Amniotic stem cell (primary cell): ENCODE measurements around the gene KCTD5.

Experiments used
- DNase-seq: peaks from one replicate; lab custom pipeline; 2025; lab: John Stamatoyannopoulos, UW

KCTD5 gene

DNA sequence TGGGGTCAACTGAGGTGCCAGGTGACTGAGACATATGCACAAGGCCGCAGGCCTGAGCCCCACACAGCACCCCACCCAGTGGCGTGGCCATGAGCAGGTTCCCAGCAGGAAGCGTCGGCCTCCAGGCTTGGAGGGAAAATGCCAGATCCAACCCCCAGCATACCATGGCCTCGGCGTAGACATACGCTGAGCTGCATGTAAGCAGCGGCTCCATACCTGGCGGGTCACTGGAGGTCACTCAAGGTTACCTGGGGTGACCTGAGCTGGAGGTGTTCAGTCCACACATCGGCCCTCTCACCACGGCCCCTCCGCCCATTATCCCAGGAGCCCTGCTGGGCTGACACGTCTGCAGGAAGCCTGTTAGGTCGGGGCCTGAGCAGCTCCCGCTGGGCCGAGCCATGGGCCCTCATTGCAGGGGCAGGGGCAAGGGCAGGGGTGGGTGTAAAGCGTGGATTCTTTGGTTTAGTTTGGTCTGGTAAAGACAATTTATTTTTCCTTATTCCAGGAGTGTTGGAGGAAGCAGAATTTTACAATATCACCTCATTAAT is 15.2 kb downstream of the KCTD5 start:
- no peak for DNase-seq

DNA sequence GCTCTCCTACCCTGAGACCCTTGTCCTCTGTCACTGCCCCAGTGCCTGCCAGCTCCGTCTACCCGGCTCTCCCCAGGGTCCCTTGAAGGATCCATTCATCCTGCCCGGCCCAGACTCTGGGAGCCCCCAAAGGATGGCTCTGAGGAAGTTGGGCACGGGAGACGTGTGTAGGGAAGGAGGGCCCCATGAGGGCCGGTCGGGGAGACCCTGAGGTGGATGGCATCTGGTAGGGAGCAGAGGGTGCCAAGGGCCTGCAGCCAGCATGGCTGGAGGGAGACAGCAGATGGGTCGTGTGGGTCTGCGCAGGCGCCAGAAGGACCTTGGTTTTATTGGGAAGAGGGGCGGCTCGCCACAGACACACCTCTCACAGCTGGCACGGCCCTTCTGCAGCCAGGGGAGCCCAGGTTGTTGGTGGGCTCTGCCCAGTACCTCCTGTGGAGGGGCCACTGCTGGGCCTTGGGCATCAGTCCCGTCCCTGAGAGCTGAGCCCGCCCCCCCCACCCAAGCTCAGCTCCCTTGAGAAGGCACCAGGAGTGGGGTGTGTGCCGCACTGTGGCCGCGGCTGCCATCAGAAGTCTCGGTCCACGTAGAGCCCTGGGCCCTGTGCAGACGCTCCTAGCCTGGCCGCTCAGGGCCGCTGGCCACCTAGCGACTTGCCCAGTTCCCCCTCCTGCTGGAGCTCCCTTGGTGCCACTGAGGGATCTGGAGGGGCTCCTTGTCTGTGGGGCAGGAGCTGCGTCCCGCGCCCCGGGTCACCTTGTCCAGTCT is 16.0 kb downstream of the KCTD5 start:
- DNase-seq = no peak

DNA sequence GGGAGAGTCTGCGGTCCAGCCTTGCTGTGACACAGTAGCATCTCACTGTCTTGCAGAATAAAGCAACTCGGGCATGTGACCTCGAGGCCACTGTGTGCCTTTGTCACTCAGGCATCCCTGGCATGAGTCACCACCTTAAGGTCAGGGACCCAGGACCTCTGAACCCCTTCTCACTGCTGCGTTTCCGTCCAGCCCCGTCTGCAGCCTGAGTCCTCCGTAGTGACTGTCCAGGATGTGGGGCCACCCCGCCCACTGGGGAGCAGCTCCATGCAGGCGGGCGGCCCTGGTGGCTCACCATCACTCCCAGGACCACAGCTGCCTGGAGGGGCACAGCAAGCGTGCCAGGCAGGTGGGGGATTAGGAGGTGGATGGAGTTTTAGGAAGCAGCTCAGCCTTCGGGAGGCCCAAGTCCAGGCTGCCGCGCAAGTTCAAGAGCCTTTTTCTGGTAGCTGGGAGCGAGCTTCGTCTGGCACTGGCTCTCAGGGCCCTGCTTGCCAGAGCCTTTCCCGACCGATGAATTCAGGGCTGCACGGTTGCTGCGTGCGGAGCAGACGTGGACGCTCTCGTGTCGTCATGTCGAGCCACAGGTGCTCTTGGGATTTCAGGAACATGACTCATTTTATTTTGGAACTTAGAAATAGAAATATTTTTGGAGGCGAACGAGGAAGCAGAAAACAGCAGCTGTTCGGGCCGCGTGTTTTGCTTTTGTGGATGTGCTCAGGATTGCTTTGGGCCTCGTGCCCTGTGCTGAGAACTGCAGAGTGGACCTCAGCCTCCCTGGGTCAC is 16.8 kb downstream of the KCTD5 start:
- no peak for DNase-seq

DNA sequence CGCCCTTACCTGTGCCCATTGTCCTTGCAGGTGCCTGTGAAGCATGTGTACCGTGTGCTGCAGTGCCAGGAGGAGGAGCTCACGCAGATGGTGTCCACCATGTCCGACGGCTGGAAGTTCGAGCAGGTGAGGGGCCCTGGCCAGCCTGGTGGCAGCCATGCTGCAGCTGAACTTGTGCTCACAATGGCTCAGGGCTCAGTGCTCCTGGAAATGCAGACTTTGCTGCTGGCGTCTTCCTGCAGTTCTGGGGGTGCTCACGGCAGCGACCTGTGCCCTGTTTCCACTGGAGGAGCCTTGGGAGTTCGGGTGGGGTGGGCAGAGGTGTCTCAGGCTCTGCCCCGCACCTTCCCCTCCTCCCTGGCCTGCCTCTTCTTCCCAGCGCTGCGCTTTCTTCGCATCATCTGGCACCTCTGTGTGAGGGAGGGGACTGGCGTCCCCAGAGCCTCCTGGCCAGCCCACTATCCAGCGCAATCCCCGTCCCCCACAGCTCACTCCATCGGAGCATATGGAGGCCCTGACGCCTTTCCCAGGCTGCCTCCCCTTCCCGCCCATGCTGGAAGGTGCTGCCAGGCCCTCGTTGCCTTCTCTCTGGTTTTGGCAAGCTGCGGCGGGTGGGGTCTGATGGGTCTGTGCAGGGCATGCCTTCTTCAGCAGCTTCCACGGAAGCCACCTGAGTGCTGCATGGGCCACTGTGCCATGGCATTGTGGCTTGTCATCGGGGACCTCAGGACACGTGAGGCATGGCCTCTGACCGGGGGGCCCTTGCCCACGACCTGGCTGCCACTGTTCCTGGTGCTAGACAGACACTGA is 17.7 kb downstream of the KCTD5 start:
- DNase-seq = no peak

DNA sequence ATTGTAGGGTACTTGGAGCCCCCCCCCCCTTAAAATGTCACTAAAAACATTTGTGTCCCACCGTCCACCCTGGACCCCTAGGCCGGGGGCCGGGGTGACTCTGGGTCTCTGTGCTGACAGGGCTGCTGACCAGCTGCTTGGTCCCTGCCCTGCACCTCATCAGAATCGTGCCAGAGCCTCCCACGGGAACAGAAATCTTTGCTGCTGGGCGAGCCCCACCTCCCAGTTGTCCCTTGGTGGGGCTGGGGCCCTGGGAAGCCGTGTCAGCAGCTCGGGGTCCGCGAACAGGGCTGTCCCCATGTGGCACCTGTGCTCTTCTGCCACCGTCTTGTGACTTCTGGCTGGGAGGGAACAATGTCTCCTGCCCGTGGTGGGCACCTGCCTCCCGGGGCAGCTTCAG is 18.5 kb downstream of the KCTD5 start:
- DNase-seq = no peak

DNA sequence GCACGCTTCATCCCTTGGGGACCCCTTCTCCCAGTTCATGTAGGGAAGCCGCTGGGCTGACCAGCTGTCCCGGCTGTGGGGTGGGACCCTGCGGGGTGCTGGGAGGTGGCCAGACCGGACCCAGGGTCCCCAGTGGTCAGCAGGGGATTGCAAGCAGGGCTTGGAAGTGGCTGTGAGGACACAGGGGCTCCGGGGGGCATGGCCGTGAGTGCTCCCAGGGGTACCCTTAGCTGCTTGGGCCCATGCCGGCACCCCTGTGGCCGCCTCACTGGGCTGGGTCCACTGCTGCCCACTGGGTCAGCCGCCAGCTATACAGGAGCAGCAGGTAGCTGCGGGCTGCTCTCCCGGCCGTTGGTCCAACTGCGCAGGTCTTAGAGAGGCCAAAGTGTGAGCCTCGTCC is 18.9 kb downstream of the KCTD5 start:
- DNase-seq = no peak

DNA sequence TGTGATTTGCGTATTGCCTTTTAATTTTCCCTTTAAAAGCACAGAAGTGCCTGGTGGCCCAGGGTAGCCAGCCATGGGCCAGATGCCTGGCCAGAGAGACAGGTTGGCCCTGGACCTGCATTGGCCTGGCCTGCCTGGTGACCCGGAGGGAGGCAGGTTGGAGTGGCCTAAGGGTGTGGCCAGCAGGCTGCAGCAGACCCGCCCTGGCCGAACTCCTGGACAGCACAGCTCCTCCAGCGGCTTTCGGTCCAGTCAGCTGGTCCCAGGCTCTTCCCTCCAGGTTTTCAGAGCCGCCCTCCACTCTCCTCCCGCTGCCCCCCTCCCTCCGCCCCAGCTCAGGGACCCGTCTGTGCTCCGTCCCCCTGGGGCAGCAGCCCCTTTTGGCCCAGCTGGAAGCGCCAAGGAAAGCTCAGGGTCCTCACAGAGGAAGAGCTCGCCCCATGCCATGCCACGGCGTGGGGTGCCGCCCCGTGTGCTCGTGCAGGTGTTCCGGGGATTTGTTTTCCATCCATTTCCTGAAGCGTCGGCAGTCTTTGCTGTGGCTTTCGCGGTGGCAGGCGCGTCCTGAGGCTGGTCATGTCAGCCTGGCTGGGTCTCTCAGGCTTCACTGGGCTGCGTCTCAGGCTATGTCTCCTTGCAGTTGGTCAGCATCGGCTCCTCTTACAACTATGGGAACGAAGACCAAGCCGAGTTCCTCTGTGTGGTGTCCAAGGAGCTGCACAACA is 19.6 kb downstream of the KCTD5 start:
- DNase-seq = no peak

DNA sequence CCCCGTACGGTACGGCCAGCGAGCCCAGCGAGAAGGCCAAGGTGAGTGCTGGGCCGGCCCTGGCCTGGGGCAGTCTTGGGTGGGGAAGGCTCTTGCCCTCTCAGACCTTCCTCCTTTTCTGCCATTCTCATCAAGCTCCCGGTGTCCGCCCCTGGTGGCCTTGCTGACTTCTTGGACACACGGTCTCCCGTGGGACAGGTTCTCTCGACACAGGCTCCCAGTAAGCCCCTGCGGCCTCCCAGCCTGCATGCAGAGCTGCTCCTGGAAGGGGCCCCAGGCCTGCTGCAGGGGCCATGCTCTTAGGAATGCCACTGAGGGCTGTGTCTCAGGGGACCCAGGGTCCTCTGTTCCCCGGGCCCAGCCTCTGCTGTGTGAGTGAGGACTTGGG is 20.1 kb downstream of the KCTD5 start:
- DNase-seq = no peak

DNA sequence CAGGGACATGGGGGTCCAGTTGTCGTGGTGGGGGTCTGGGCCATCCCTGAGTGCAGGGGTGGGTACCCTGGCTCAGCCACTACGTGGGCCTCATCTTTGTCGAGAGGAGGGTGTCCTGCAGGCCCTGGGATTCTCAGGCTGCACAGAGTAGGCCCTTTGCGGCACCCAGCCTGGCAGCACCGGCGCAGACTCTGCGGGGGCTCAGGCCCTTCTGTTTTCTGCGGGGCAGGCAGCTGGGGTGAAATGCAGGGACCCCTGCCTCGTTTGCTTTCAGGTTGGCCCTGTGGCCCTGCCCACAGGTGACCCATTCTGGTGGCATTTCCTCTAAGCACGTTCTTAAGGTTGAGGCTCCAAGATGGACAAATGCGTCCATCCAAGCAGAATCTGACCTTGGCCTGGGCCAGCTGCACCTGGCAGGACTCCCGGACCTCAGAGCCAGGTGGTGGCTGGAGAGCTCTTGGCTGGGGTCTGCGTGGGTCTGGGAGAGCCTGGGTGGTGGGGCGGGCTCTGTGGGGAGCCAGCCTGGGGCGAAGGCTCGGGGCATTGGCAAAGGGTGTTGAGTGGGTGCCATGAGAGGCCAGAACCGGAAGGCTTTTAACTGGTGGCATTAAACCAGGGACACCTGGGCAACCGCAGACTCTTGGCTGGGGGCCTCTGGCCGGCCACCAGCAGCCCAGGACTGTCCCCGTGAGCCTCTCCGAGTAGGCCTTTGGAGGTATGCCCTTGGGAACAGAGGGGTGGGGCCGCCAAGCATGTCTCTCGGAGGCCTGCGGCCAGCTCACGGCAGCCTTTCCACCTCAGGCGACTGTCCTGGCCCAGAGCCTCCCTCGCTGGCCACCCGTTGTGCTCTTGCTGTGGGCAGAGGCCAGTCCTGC is 20.8 kb downstream of the KCTD5 start:
- no peak for DNase-seq

DNA sequence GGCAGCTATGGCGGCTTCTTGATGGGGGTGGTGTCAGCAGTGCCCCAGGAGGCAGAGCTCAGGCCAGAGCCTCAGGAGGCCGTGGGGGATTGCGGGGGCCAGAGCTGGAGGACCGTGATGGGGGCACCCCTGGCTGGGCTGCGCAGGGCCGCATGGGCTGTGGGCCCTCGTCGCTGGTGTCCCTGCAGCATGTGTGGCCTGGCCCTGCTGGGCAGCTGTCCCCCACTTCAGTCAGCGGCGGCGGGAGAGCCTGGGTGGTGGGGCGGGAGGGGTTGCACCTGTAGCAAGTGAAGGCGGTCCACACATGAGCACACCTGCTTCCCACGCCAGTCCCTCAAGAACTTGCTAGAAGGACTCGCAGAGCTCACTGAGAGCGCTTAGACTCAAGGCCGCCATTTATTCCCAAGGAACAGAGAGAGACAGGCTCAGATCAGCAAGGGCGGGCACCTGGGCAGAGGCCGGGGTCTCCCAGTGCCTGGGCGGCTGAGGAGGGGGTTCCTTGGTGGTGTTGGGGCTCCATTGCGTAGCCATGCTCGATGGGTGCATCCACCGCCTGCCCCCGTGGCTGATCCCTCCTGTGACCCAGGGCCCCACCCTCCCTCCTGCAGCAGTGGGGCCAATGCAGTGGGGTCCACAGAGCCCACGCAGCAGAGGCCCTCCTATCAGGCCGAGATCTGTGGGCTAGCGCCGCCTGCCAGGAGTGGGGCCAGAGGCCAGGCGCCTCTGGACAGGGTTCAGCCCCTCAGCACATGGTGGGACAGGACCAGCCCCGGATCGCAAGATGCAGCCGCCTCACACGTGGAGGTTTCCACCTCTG is 22.1 kb downstream of the KCTD5 start:
- DNase-seq = no peak

DNA sequence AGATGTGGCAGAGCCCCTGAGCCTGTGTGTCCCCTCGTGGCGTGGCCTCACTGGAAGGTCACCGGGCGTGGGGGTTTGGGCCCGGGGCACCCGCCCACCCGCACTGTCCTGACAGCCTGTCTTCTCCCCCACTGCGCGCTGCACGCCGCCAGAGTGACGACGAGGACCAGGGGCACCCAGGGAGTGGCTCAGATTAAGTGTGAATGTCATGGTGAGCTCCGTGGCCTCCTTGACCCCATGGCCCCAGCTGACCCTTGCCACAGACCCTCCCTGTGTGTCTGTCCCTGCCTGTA is 22.6 kb downstream of the KCTD5 start:
- DNase-seq = no peak

DNA sequence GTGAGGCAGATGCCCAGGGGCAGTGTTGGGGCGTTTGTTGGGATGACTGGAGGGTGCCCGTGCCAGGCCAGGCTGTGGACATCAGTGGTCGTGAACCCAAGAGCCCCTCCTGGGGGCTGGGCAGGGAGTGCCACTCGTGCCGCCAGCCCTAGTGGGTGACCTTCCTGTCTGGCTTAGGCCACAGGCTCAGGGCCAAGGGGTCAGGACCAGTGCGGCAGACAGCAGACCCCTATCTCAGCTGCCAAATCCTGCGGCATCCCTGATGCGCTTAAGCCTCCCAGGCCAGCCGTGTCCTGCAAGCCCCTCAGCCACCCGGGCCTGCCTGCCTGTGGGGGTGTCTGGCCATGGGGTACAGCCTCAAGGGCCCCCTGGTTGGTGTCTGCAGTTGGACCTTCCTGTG is 23.0 kb downstream of the KCTD5 start:
- DNase-seq = no peak

DNA sequence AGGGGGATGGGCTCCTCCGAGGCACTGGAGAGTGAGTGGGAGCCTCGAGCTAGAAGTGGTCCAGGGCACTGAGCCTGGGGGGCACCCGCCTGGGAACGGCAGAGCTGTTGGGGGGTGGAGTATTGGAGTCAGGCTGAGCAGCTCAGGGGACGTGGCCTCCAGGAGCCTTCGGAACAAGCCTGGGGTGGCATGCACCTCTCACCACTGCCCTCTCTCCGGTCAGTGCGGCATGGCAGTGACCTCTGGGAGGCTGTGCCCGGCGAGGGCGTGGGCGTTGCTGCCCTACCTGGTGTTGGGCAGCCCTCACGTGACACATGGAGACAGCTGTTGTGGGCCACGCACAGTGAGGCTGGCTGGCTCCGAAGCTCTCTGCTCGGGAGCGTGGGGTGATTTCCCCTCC is 23.8 kb downstream of the KCTD5 start:
- no peak for DNase-seq

DNA sequence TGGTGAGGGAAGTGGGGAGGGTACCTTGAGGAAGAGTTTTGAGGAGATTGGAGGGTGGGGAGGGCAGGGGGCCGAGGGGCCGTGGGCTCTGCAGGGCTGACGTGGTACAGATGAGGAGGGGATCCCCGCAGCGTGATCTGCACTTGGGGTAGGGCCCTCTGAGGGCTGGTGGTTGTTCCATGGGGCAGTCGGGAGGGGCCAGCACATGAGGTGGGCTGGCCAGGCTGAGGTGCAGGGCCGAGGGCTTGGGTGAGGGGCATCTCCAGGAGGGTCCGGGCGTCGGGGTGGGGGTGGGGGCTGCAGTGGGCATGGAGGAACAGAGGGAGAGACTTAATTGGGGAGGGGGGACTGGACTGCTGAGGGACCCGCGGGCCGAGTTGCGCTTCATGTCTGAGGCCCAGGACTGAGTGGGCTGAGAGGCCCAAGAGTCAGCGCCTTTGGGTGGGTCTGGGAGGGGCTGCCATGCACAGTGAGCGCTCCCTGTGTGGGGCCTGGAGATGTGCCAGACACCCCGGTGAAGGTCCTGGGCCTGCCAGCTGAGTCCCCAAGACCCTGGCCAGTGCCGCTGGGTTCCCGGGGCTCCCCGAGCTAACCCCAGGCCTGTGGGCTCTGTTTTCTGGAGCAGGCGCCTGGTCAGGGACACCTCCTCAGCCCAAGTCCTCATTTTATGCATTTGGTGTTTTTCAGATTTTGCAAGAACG is 24.4 kb downstream of the KCTD5 start:
- no peak for DNase-seq

DNA sequence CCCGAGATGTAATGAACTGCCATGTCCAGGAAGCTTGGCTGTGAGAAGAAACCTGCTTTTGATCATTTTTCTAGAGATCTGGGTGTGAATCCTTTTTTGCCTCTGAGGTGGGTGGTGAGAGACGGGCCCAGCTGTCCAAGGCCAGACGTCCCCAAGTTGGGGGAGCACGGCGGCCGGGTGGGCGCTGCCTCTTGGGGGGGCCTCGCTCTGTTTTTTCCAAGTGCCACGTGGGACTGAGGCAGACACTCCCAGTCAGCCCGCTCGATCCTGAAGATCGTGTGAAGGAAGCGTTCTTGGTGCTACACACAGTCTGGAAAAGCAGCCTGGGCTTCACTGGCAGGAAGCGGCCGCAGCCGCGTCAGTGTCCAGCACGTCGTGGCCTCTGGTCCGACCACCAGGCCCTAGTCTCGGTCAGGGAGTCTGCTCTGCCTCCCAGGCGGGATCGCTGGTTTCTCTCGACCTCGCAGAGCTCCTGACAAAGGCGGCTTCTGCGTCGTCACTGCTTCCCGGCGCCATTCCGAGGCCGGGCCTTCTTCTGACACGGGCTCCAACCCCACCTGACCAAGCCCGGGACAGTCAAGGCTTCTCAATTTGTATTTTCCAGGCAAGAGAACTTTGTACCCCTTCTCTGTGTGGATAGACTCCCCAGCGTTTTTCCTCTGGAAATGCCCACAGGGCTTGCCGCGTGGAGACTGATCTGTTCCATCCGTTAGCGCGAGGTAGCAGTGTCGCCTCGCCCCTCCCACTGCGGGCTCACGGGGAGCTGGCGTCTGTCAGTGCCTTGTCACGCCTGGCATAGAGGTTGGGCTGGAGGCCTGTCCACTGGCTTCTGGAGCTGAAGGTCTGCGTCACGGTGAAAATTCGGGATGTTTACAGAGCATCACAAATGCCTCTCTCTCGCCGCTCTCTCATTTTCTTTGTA is 25.3 kb downstream of the KCTD5 start:
- DNase-seq = no peak

DNA sequence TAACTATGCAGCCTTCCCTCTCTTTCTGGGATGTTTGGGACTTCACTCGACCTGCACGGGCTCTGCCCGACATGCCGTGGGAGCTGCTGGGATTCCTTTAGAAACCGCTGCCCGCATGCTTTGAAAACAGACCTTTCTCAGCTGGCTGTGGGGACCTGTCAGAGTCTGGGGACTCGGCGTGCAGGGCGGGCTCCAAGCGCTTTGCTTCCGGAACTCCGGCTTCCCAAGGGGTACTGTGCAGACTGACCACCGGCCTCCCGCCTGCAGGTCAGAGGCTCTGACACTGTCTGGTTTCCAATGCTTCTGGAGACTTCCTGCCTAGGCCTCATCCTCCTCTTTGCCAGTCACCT is 25.9 kb downstream of the KCTD5 start:
- DNase-seq = no peak

DNA sequence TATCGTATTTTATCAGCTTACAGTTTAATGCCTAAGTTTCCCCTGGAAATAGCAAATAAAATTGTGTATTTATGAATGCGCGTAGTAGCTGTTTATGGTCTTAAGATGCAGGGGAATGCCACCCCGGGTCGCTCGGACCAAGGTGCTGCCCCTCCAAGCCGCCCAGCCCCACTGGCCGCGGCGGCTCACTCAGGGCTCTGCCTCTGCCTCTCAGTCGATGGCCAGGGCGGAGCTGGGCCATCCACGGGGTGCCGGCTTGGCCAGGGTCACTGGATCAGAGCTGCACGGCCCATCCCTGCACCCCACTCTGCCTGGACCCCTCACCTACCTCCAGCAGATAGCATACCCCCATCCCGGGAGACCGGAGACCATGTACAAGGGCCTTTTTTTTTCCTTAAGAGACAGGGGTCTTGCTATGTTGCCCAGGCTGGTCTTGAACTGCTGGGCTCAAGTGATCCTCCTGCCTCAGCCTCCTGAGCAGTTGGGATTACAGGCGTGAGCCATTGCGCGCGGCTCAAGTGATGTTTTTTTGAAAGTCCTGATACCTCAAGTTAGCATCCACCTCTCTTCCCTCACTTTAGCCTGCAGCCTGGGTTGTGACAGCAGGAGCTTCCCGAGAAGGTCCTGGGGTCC is 26.7 kb downstream of the KCTD5 start:
- DNase-seq = no peak

DNA sequence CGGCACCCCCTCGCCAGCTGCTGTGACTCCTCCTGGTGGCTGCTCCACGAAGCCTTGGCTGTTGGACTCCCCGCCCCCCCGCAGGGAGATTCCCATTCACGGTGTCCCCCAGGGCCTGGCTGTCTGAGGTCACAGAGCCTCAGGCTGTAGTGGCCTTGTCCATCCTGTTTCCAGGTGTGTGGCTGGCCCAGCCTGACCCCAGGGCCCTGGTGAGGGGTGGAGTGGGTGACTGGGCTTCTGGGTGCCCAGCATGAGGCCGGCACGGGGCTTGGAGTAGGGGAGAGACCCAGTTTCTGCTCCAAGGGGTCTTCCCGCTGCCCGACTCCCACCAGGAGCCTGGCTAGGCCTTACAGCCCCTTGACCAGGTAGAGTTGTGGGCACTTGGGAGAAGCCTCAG is 27.3 kb downstream of the KCTD5 start:
- DNase-seq = no peak
